GM23338 (cell line): Measurements from ENCODE around the gene PROSER1. TPM values are rescaled to one million over a fixed set of nuclear protein-coding genes. Genes with fewer than 3 reads are reported as not detected.

Experiments used
- ATAC-seq: fragments of 200-7000 bp; cut with Tn5 transposase; 3 replicates; pipeline ENCODE4 v1.9.1; 2020
- DNase-seq: peaks from one replicate; pipeline ENCODE4 v3.0.0-alpha.2; 2015; ENCODE audit warnings: low spot score
- H2AFZ ChIP-seq: fragments of 200-600 bp; sonication (generic); 2 replicates; pipeline ENCODE4 v1.8.0; 2016; ENCODE audit warnings: antibody characterized with exemption, mild to moderate bottlenecking, moderate library complexity
- H3F3A ChIP-seq: fragments of 200-600 bp; sonication (generic); replicated peaks from 2 replicates; pipeline ENCODE4 v1.8.0; 2017; ENCODE audit warnings: antibody characterized with exemption, mixed run types, low read depth
- H3K27ac ChIP-seq: fragments of 200-600 bp; sonication (generic); 2 replicates; pipeline ENCODE4 v1.6.1; 2016; ENCODE audit warnings: low read depth
- H3K27me3 ChIP-seq: fragments of 200-600 bp; sonication (generic); 2 replicates; pipeline ENCODE4 v1.8.0; 2016; ENCODE audit warnings: mild to moderate bottlenecking, mixed run types, moderate library complexity; ENCODE audit not compliant: insufficient read depth
- H3K36me3 ChIP-seq: fragments of 200-600 bp; sonication (generic); 2 replicates; pipeline ENCODE4 v1.8.0; 2016; ENCODE audit warnings: mild to moderate bottlenecking; ENCODE audit not compliant: insufficient read depth
- H3K4me1 ChIP-seq: fragments of 200-600 bp; sonication (generic); 2 replicates; pipeline ENCODE4 v1.8.0; 2016; ENCODE audit warnings: mild to moderate bottlenecking, moderate library complexity; ENCODE audit not compliant: insufficient read depth
- H3K4me2 ChIP-seq: fragments of 200-600 bp; sonication (generic); 2 replicates; pipeline ENCODE4 v1.7.1; 2017; ENCODE audit warnings: mixed run types
- H3K4me3 ChIP-seq: fragments of 200-600 bp; sonication (generic); 2 replicates; pipeline ENCODE4 v1.6.1; 2016; ENCODE audit warnings: mixed run types
- H3K79me2 ChIP-seq: fragments of 200-600 bp; sonication (generic); replicated peaks from 2 replicates; pipeline ENCODE4 v1.8.0; 2017; ENCODE audit warnings: mild to moderate bottlenecking; ENCODE audit not compliant: insufficient read depth
- H3K9me2 ChIP-seq: fragments of 200-600 bp; sonication (generic); 2 replicates; pipeline ENCODE4 v1.8.0; 2017; ENCODE audit not compliant: insufficient read depth
- H4K20me1 ChIP-seq: fragments of 200-600 bp; sonication (generic); replicated peaks from 2 replicates; pipeline ENCODE4 v1.8.0; 2017; ENCODE audit warnings: mild to moderate bottlenecking; ENCODE audit not compliant: insufficient read depth
- H3K27ac Mint-ChIP-seq: 2 replicates; pipeline ENCODE4 v1.8.0; 2020; ENCODE audit warnings: inconsistent platforms, mild to moderate bottlenecking, moderate library complexity, mixed read lengths
- H3K27me3 Mint-ChIP-seq: 3 replicates; pipeline ENCODE4 v1.8.0; 2022; ENCODE audit warnings: low read depth, mild to moderate bottlenecking, moderate library complexity, mixed read lengths, inconsistent platforms; ENCODE audit not compliant: insufficient read depth, poor library complexity
- H3K36me3 Mint-ChIP-seq: 3 replicates; pipeline ENCODE4 v1.8.0; 2021; ENCODE audit warnings: low read depth, mild to moderate bottlenecking, inconsistent platforms, moderate library complexity, mixed read lengths
- H3K4me1 Mint-ChIP-seq: 3 replicates; pipeline ENCODE4 v1.8.0; 2020; ENCODE audit warnings: mild to moderate bottlenecking, inconsistent platforms, mixed read lengths
- H3K4me3 Mint-ChIP-seq: 3 replicates; pipeline ENCODE4 v1.8.0; 2021; ENCODE audit warnings: moderate library complexity, mild to moderate bottlenecking, inconsistent platforms, mixed read lengths
- H3K9me3 Mint-ChIP-seq: 3 replicates; pipeline ENCODE4 v1.8.0; 2020; ENCODE audit warnings: moderate library complexity, mild to moderate bottlenecking, inconsistent platforms, mixed read lengths
- EZH2 ChIP-seq: fragments of 200-600 bp; sonication (generic); IDR thresholded peaks from one replicate; pipeline ENCODE4 v1.8.0; 2017; ENCODE audit warnings: antibody characterized with exemption, mild to moderate bottlenecking, low read depth; ENCODE audit not compliant: unreplicated experiment
- EZH2phosphoT487 ChIP-seq: fragments of 200-600 bp; sonication (generic); IDR thresholded peaks from one replicate; pipeline ENCODE4 v1.8.1; 2018; ENCODE audit warnings: antibody characterized with exemption; ENCODE audit not compliant: unreplicated experiment
- JUNB ChIP-seq: IDR thresholded peaks from one replicate; pipeline ENCODE4 v1.6.1; 2016; ENCODE audit warnings: antibody characterized with exemption; ENCODE audit not compliant: unreplicated experiment
- POLR2AphosphoS5 ChIP-seq: IDR thresholded peaks from 2 replicates; pipeline ENCODE4 v1.6.1; 2016; ENCODE audit warnings: antibody characterized with exemption, low read depth
- ZNF114 ChIP-seq: fragments of 250-450 bp; sonication (Bioruptor Pico); IDR thresholded peaks from 2 replicates; pipeline ENCODE4 v1.5.0; 2020; ENCODE audit warnings: mild to moderate bottlenecking, moderate library complexity
- ZNF331 ChIP-seq: fragments of 250-450 bp; sonication (Bioruptor Pico); IDR thresholded peaks from 2 replicates; pipeline ENCODE4 v1.5.0; 2020; ENCODE audit warnings: low read depth, mild to moderate bottlenecking, moderate library complexity
- polyA plus RNA-seq: library from polyadenylated mRNA; unstranded; fragments of >200 nt; fragmentation: Nextera tagmentation; extraction: Ambion mirVana; gene quantifications from 2 replicates; pipeline ENCODE4 v1.2.1, GENCODE V29; 2016
- total RNA-seq: library from RNA; depleted of rRNA; stranded (reverse); fragments of >200 nt; shearing (Covaris generic); gene quantifications from 2 replicates; pipeline ENCODE4 v1.2.3, GENCODE V29; 2014
- TF ChIP-seq, protein P1 (sequence below): IDR thresholded peaks from one replicate; pipeline ENCODE4 v1.6.1; 2018; ENCODE audit warnings: antibody characterized with exemption; ENCODE audit not compliant: unreplicated experiment
- TF ChIP-seq, protein P2 (sequence below): fragments of 250-450 bp; sonication (Bioruptor Pico); IDR thresholded peaks from 2 replicates; pipeline ENCODE4 v1.5.0; 2020; ENCODE audit warnings: mild to moderate bottlenecking, moderate library complexity
- TF ChIP-seq, protein P3 (sequence below): IDR thresholded peaks from 2 replicates; pipeline ENCODE4 v1.6.1; 2016; ENCODE audit warnings: antibody characterized with exemption

Gene PROSER1
- total and polyA plus RNA-seq, 2 experiments from 2014 or later = 64.9 to 116 TPM

DNA sequence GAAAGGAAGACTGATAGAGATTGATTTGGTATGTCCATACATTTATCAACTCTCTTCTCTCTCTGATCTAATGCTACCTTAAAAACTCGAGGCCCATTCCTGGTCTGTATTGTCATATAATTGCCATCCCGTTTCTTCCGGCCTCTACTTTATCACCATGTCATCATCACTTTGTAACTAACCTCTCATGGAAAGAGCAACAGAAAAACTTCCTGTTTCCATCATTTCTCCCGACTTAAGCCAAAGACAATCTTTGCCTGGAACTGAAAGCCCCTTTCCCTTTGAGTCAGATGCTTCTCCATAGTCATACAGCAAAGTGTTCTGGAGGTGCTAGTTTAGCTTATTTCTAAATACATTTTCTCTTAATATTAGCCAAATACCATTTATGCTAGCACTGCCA is 44.5 kb downstream of the PROSER1 start:
- H3K27ac ChIP-seq = no peak overlapping the region
- H3K36me3 Mint-ChIP-seq = no peaks in the 10 kb centered on the region
- no peak overlapping the region for H3K4me2 ChIP-seq
- no peak overlapping the region for H3K4me3 ChIP-seq
- no peak for DNase-seq
- H3F3A ChIP-seq = no peaks in the 10 kb centered on the region
- no peaks in the 10 kb centered on the region for H3K27me3 Mint-ChIP-seq
- no peak for ATAC-seq
- H3K4me1 ChIP-seq = no peaks in the 10 kb centered on the region
- no peak overlapping the region for H3K27ac Mint-ChIP-seq
- no peaks in the 10 kb centered on the region for H3K9me2 ChIP-seq
- H3K79me2 ChIP-seq = no peaks in the 10 kb centered on the region
- H3K27me3 ChIP-seq = no peaks in the 10 kb centered on the region
- no peak overlapping the region for H3K4me3 Mint-ChIP-seq
- H3K4me1 Mint-ChIP-seq = peaks cover 4% of the 10 kb centered on the region
- no peaks in the 10 kb centered on the region for H3K36me3 ChIP-seq
- TF ChIP-seq ZNF331 (CRISPR knock-in tag) (no peak), EZH2phosphoT487 (no peak), ZNF114 (no peak), JUNB (no peak), EZH2 (no peak), POLR2AphosphoS5 (no peak)
- TF ChIP-seq, protein P1, sequence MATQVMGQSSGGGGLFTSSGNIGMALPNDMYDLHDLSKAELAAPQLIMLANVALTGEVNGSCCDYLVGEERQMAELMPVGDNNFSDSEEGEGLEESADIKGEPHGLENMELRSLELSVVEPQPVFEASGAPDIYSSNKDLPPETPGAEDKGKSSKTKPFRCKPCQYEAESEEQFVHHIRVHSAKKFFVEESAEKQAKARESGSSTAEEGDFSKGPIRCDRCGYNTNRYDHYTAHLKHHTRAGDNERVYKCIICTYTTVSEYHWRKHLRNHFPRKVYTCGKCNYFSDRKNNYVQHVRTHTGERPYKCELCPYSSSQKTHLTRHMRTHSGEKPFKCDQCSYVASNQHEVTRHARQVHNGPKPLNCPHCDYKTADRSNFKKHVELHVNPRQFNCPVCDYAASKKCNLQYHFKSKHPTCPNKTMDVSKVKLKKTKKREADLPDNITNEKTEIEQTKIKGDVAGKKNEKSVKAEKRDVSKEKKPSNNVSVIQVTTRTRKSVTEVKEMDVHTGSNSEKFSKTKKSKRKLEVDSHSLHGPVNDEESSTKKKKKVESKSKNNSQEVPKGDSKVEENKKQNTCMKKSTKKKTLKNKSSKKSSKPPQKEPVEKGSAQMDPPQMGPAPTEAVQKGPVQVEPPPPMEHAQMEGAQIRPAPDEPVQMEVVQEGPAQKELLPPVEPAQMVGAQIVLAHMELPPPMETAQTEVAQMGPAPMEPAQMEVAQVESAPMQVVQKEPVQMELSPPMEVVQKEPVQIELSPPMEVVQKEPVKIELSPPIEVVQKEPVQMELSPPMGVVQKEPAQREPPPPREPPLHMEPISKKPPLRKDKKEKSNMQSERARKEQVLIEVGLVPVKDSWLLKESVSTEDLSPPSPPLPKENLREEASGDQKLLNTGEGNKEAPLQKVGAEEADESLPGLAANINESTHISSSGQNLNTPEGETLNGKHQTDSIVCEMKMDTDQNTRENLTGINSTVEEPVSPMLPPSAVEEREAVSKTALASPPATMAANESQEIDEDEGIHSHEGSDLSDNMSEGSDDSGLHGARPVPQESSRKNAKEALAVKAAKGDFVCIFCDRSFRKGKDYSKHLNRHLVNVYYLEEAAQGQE = no peak
- TF ChIP-seq, protein P2, sequence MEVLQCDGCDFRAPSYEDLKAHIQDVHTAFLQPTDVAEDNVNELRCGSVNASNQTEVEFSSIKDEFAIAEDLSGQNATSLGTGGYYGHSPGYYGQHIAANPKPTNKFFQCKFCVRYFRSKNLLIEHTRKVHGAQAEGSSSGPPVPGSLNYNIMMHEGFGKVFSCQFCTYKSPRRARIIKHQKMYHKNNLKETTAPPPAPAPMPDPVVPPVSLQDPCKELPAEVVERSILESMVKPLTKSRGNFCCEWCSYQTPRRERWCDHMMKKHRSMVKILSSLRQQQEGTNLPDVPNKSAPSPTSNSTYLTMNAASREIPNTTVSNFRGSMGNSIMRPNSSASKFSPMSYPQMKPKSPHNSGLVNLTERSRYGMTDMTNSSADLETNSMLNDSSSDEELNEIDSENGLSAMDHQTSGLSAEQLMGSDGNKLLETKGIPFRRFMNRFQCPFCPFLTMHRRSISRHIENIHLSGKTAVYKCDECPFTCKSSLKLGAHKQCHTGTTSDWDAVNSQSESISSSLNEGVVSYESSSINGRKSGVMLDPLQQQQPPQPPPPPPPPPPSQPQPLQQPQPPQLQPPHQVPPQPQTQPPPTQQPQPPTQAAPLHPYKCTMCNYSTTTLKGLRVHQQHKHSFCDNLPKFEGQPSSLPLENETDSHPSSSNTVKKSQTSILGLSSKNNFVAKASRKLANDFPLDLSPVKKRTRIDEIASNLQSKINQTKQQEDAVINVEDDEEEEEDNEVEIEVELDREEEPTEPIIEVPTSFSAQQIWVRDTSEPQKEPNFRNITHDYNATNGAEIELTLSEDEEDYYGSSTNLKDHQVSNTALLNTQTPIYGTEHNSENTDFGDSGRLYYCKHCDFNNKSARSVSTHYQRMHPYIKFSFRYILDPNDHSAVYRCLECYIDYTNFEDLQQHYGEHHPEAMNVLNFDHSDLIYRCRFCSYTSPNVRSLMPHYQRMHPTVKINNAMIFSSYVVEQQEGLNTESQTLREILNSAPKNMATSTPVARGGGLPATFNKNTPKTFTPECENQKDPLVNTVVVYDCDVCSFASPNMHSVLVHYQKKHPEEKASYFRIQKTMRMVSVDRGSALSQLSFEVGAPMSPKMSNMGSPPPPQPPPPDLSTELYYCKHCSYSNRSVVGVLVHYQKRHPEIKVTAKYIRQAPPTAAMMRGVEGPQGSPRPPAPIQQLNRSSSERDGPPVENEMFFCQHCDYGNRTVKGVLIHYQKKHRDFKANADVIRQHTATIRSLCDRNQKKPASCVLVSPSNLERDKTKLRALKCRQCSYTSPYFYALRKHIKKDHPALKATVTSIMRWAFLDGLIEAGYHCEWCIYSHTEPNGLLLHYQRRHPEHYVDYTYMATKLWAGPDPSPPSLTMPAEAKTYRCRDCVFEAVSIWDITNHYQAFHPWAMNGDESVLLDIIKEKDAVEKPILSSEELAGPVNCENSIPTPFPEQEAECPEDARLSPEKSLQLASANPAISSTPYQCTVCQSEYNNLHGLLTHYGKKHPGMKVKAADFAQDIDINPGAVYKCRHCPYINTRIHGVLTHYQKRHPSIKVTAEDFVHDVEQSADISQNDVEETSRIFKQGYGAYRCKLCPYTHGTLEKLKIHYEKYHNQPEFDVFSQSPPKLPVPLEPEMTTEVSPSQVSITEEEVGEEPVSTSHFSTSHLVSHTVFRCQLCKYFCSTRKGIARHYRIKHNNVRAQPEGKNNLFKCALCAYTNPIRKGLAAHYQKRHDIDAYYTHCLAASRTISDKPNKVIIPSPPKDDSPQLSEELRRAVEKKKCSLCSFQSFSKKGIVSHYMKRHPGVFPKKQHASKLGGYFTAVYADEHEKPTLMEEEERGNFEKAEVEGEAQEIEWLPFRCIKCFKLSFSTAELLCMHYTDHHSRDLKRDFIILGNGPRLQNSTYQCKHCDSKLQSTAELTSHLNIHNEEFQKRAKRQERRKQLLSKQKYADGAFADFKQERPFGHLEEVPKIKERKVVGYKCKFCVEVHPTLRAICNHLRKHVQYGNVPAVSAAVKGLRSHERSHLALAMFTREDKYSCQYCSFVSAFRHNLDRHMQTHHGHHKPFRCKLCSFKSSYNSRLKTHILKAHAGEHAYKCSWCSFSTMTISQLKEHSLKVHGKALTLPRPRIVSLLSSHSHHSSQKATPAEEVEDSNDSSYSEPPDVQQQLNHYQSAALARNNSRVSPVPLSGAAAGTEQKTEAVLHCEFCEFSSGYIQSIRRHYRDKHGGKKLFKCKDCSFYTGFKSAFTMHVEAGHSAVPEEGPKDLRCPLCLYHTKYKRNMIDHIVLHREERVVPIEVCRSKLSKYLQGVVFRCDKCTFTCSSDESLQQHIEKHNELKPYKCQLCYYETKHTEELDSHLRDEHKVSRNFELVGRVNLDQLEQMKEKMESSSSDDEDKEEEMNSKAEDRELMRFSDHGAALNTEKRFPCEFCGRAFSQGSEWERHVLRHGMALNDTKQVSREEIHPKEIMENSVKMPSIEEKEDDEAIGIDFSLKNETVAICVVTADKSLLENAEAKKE (CRISPR knock-in tag) = no peak
- TF ChIP-seq, protein P3, sequence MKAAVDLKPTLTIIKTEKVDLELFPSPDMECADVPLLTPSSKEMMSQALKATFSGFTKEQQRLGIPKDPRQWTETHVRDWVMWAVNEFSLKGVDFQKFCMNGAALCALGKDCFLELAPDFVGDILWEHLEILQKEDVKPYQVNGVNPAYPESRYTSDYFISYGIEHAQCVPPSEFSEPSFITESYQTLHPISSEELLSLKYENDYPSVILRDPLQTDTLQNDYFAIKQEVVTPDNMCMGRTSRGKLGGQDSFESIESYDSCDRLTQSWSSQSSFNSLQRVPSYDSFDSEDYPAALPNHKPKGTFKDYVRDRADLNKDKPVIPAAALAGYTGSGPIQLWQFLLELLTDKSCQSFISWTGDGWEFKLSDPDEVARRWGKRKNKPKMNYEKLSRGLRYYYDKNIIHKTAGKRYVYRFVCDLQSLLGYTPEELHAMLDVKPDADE = no peak
- peak overlapping the region; percentile 67; the same call in 1 of the 2 replicates for H2AFZ ChIP-seq
- H3K9me3 Mint-ChIP-seq = no peaks in the 10 kb centered on the region
- H4K20me1 ChIP-seq = no peaks in the 10 kb centered on the region
